PC-9 (cell line): ENCODE data around the gene ERRFI1. TPM values are rescaled to one million over a fixed set of nuclear protein-coding genes. Genes with fewer than 3 reads are reported as not detected.

ENCODE experiments used
- BruUV-seq: library from RNA; stranded (reverse); fragments of 400-500 nt; replicated peaks from 2 replicates; lab custom pipeline; 2021; lab: Mats Ljungman, UMichigan
- CTCF ChIA-PET: fragments of 300-600 bp; sonication (Branson Sonifier 250); formaldehyde crosslinking; loops from one replicate; lab custom pipeline; 2022; ENCODE audit warnings: antibody characterized with exemption; lab: Charles Lee
- POLR2A ChIA-PET: fragments of 300-600 bp; sonication (Branson Sonifier 250); formaldehyde crosslinking; loops from one replicate; lab custom pipeline; 2022; ENCODE audit warnings: antibody characterized with exemption; ENCODE audit not compliant: unreplicated experiment; lab: Charles Lee
- DNase-seq, 2 experiments: peaks; one replicate each; pipeline versions ENCODE4 v3.0.0 to v3.0.0-alpha.2; 2015 to 2022; ENCODE audit warnings: mixed read lengths in 1 of 2
- H2AFZ ChIP-seq: fragments of 200-600 bp; sonication (generic); 2 replicates; pipeline ENCODE4 v1.8.1; 2017; ENCODE audit warnings: antibody characterized with exemption
- H3F3A ChIP-seq: fragments of 200-600 bp; sonication (generic); 2 replicates; pipeline ENCODE4 v1.8.1; 2017; ENCODE audit warnings: antibody characterized with exemption, mild to moderate bottlenecking, low read depth; ENCODE audit not compliant: insufficient read depth
- H3K27ac ChIP-seq: fragments of 200-600 bp; sonication (generic); 2 replicates; pipeline ENCODE4 v1.6.1; 2016; ENCODE audit warnings: mixed run types
- H3K27me3 ChIP-seq: fragments of 200-600 bp; sonication (generic); 2 replicates; pipeline ENCODE4 v1.6.1; 2016; ENCODE audit warnings: low read depth, mixed run types; ENCODE audit not compliant: insufficient read depth
- H3K36me3 ChIP-seq: fragments of 200-600 bp; sonication (generic); 2 replicates; pipeline ENCODE4 v1.6.1; 2016; ENCODE audit warnings: low read depth, mixed run types
- H3K4me1 ChIP-seq: fragments of 200-600 bp; sonication (generic); replicated peaks from 2 replicates; pipeline ENCODE4 v1.6.1; 2016; ENCODE audit warnings: mixed run types; ENCODE audit not compliant: insufficient read depth
- H3K4me2 ChIP-seq: fragments of 200-600 bp; sonication (generic); 2 replicates; pipeline ENCODE4 v1.6.1; 2017; ENCODE audit warnings: mixed run types
- H3K4me3 ChIP-seq: fragments of 200-600 bp; sonication (generic); 2 replicates; pipeline ENCODE4 v1.6.1; 2016; ENCODE audit warnings: mixed run types
- H3K79me2 ChIP-seq: fragments of 200-600 bp; sonication (generic); 2 replicates; pipeline ENCODE4 v1.6.1; 2017; ENCODE audit warnings: low read depth, mixed run types
- H3K9me2 ChIP-seq: fragments of 200-600 bp; sonication (generic); 2 replicates; pipeline ENCODE4 v1.8.1; 2017; ENCODE audit warnings: mild to moderate bottlenecking; ENCODE audit not compliant: insufficient read depth
- H3K9me3 ChIP-seq: fragments of 200-600 bp; sonication (generic); 2 replicates; pipeline ENCODE4 v1.8.1; 2016; ENCODE audit warnings: low read depth; ENCODE audit not compliant: insufficient read depth
- H4K20me1 ChIP-seq: fragments of 200-600 bp; sonication (generic); 2 replicates; pipeline ENCODE4 v1.8.1; 2017; ENCODE audit not compliant: insufficient read depth
- EZH2 ChIP-seq: fragments of 200-600 bp; sonication (generic); IDR thresholded peaks from 2 replicates; pipeline ENCODE4 v1.8.0; 2017; ENCODE audit warnings: antibody characterized with exemption, low read depth
- intact Hi-C: fragments of 100-400 bp; cut with micrococcal nuclease; formaldehyde crosslinking; loops from one replicate; pipeline ENCODE4 v1.10.0; 2022; ENCODE audit not compliant: unreplicated experiment
- total RNA-seq: library from RNA; stranded (reverse); gene quantifications from 2 replicates; pipeline ENCODE4 v1.2.3, GENCODE V29; 2021
- TF ChIP-seq, protein P1 (sequence below): fragments of 200-600 bp; sonication (generic); conservative IDR thresholded peaks from 2 replicates; pipeline ENCODE4 v1.6.1; 2017; ENCODE audit warnings: mixed run types, antibody characterized with exemption, mild to moderate bottlenecking, moderate library complexity

The ERRFI1 gene
- total RNA-seq, 1 experiment from 2014 or later = 44.9 TPM

DNA sequence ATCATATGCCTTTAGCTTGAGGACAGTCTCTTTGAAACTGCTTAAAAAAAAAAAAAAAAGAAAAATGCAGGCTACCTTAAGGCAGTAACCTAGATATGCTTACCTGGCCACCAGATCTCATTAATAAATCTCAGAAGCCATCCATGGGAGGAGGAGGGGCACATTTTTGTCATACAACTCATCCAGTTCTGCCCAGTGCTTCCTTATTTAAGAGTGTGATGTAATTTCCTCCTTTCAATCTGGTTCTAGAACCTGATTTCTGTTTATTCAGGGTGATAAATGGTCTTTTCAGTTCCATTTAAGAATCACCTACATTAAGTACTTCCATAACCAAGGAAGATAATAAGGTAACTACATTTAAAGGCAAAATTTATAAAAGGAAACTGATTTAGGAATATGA, 6.1 kb downstream of the ERRFI1 start:
- H3K9me3 ChIP-seq = no peaks in the 10 kb centered on the region
- ChIA-PET POLR2A (interaction anchor here (0.6 to 0.8 kb wide), 3 partner anchors 20 to 219 kb away, joined by 4 to 37 read pairs (median 8); no protein-coding TSS in a partner anchor), CTCF (no interaction called here)
- peak overlapping the region; percentile 91 for H3K4me2 ChIP-seq
- BruUV-seq = no TSS peak
- DNase-seq = peak; percentile 74 to 95
- peaks cover 94% of the 10 kb centered on the region for H3F3A ChIP-seq
- TF ChIP-seq, protein P1, sequence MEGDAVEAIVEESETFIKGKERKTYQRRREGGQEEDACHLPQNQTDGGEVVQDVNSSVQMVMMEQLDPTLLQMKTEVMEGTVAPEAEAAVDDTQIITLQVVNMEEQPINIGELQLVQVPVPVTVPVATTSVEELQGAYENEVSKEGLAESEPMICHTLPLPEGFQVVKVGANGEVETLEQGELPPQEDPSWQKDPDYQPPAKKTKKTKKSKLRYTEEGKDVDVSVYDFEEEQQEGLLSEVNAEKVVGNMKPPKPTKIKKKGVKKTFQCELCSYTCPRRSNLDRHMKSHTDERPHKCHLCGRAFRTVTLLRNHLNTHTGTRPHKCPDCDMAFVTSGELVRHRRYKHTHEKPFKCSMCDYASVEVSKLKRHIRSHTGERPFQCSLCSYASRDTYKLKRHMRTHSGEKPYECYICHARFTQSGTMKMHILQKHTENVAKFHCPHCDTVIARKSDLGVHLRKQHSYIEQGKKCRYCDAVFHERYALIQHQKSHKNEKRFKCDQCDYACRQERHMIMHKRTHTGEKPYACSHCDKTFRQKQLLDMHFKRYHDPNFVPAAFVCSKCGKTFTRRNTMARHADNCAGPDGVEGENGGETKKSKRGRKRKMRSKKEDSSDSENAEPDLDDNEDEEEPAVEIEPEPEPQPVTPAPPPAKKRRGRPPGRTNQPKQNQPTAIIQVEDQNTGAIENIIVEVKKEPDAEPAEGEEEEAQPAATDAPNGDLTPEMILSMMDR = no peak
- no peak for TF ChIP-seq EZH2
- H3K27me3 ChIP-seq = no peaks in the 10 kb centered on the region
- H3K9me2 ChIP-seq = no peaks in the 10 kb centered on the region
- intact Hi-C loops = no loop called here
- H2AFZ ChIP-seq = no peak overlapping the region
- H3K36me3 ChIP-seq = peaks cover 72% of the 10 kb centered on the region
- peak overlapping the region; percentile 90 for H3K27ac ChIP-seq
- H3K79me2 ChIP-seq = peaks cover 100% of the 10 kb centered on the region
- H3K4me3 ChIP-seq = peak overlapping the region; percentile 91
- H4K20me1 ChIP-seq = peaks cover 96% of the 10 kb centered on the region
- peaks cover 54% of the 10 kb centered on the region for H3K4me1 ChIP-seq

DNA sequence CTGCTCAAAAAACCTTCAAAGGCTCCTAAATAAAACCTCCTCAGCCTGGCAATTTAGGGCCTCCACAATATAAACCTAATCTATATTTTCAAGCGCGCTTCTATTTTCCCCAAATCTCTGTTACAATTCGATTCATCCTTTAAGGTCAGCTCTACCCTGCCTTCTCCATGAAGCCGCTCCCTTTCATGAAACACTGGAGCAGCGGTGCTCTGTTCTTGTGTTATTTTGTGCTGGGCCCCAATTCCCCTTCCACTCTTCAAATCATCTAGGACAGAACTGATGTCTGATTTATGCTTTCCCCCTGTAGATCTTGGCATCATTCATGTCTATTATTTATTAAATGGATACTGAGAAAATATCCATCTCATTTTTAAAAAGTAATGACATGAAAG, 6.9 kb downstream of the ERRFI1 start:
- no peaks in the 10 kb centered on the region for H3K9me2 ChIP-seq
- H3K27me3 ChIP-seq = no peaks in the 10 kb centered on the region
- H3K79me2 ChIP-seq = peaks cover 100% of the 10 kb centered on the region
- H3F3A ChIP-seq = peaks cover 95% of the 10 kb centered on the region
- peak overlapping the region; percentile 91 for H3K4me2 ChIP-seq
- ChIA-PET CTCF (interaction anchor here (0.6 to 0.7 kb wide), 2 partner anchors 13 to 832 kb away, joined by 3 read pairs; no protein-coding TSS in a partner anchor), POLR2A (interaction anchor here (0.5 to 0.8 kb wide), 5 partner anchors 12 to 220 kb away, joined by 3 to 37 read pairs (median 5); no protein-coding TSS in a partner anchor)
- peaks cover 96% of the 10 kb centered on the region for H4K20me1 ChIP-seq
- no peaks in the 10 kb centered on the region for H3K9me3 ChIP-seq
- no peak overlapping the region for H2AFZ ChIP-seq
- TF ChIP-seq, protein P1 = no peak
- no peak for TF ChIP-seq EZH2
- peaks cover 62% of the 10 kb centered on the region for H3K4me1 ChIP-seq
- H3K4me3 ChIP-seq = peak overlapping the region; percentile 91; the same call in 1 of the 2 replicates
- intact Hi-C loops = loop anchor here (5.0 kb wide), 2 partner anchors 118 to 183 kb away; no protein-coding TSS in a partner anchor
- DNase-seq = no peak
- TSS peak; percentile 89 for BruUV-seq
- H3K27ac ChIP-seq = peak overlapping the region; percentile 90
- H3K36me3 ChIP-seq = peaks cover 71% of the 10 kb centered on the region

DNA sequence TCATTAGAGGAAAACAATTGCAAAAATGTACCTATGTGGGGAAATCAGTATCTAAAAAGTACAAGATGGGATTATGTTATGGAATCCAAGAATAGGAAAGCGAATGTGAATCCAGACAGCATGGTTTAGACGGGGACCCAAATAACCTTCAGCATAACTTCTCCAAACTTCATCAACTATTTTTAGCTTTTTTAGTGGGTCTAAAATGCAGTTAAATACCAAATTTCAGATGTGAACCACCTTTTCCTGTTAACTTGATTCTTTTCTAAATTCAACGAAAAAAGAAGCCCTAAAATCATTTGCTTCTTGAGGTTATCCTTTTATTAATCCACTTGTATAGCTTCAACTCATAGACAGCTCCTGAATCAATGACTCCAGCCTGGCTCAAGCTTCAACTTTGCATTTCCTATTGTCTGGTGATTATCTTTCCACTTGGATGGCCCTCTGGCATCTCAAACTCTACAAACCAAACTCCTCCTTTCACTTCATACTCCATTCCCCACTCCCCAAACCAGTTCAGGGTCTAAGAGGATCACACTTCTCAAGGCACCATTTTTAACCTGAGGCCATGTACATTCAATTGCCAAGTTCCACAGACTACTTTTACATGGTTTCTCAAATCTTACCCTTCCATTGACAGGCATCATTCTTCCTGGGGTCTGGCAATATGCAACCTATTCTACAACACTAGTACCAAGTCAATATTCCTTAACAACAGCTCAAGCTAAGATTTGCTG, 7.4 kb downstream of the ERRFI1 start:
- peak overlapping the region; percentile 91 for H3K4me2 ChIP-seq
- peak; percentile 51 to 85 for DNase-seq
- peaks cover 69% of the 10 kb centered on the region for H3K36me3 ChIP-seq
- H3K27ac ChIP-seq = peak overlapping the region; percentile 90
- peaks cover 94% of the 10 kb centered on the region for H4K20me1 ChIP-seq
- BruUV-seq = no TSS peak
- H3F3A ChIP-seq = peaks cover 97% of the 10 kb centered on the region
- H3K4me1 ChIP-seq = peaks cover 62% of the 10 kb centered on the region
- H2AFZ ChIP-seq = no peak overlapping the region
- POLR2A ChIA-PET = interaction anchor here (0.5 to 0.7 kb wide), 5 partner anchors 11 to 193 kb away, joined by 3 to 10 read pairs (median 4); no protein-coding TSS in a partner anchor
- CTCF ChIA-PET = interaction anchor here (0.6 to 0.7 kb wide), 3 partner anchors 13 to 833 kb away, joined by 3 read pairs; no protein-coding TSS in a partner anchor
- H3K9me2 ChIP-seq = no peaks in the 10 kb centered on the region
- intact Hi-C loops = loop anchor here (5.0 kb wide), 2 partner anchors 119 to 184 kb away; no protein-coding TSS in a partner anchor
- H3K9me3 ChIP-seq = no peaks in the 10 kb centered on the region
- H3K79me2 ChIP-seq = peaks cover 100% of the 10 kb centered on the region
- no peaks in the 10 kb centered on the region for H3K27me3 ChIP-seq
- TF ChIP-seq, protein P1 = no peak
- TF ChIP-seq EZH2 = no peak
- peak overlapping the region; percentile 91; the same call in 1 of the 2 replicates for H3K4me3 ChIP-seq
